Head of caudate nucleus (tissue), 42 donors: ENCODE results near the gene NRIP3.
"Not testable (repeated sequence)": the region's sequence is repeated elsewhere in the genome, so short reads cannot be mapped to it uniquely, and the experiment has no call there.

Experiments
- DNase-seq, 42 donors: peaks; one replicate each; pipeline versions ENCODE4 v3.0.0 to v3.0.0-alpha.2; 2020 to 2021; ENCODE audit warnings: mixed read lengths in 7 of 42
- intact Hi-C: fragments of 100-400 bp; cut with DNase I; formaldehyde crosslinking; loops from one replicate; pipeline ENCODE4 v1.15.0; 2022

The NRIP3 gene

DNA sequence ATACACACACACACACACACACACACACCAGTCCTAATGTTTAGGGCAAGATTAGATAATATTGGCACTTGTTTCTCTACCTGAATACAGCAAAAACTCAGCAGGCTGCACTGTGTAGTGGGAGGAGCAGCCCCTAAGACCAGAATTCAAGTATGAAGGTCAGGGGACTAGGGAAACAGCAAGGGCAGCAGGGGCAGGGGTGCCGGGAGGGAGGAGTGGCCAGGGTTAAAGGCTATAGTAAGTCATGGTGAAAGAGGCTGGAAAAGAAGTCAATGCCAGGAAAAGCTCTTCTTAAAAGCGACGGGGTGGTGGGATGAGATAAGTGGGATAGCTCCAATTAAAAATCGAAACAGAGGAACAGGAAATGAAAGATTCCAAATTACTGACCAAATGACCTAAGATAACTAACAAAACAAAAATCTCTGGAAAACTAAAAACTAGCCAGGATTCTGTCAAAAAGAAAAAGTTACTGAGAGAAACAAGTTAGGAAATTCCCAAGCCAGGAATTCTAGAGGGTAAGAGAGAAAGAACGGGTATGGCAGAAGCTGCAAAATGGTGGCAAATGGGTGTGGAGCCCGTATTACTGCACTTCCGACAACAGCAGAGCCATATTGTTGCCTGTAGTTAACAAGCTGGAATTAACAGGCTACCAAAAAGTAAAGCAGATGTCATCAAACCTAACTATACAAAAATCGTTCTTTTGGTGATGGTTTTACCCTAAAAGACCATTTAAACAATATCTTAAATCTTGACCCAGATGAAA lies 62.3 kb downstream of the NRIP3 start:
- intact Hi-C loops = no loop called here
- DNase-seq = no peak

DNA sequence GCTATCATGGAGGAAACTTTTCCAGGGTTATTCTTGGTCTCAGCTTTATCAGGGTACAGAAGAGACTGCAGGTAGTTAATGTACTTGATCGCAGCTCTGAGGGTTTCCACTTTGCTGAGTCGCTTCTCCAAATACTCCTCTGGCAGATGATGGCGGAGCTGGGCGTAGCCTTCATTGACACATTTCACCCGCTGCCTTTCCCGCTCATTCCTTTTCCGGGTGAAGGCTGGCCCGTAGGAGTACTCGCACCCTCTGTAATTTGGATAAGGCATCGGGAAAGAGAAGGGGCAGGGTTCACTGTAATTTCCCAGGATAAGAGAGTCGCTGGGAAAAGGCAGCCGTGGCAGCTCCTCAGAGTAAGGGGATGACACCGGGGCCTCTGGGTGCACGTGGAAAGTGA lies 66.1 kb downstream of the NRIP3 start:
- intact Hi-C loops = no loop called here
- DNase-seq = no peak

DNA sequence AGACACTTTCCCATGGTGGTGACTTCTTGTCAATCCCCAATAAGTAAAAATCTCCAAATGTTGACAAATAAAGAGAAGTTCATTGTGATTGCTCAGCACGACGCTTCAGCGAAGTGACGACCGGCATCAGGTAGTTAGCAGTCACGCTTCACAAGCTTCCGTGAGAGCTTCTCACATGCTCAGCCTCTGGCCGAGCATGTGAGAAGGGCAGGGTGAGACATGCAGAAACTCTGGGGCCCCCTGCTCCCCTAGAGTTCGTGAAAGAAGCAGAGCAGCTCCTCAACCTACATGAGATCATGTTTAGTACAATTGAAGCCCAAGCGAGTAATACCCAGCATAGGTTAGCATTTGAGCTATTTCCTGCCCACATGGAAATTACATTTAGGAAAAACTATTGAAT lies 66.6 kb downstream of the NRIP3 start:
- intact Hi-C loops = no loop called here
- no peak for DNase-seq

DNA sequence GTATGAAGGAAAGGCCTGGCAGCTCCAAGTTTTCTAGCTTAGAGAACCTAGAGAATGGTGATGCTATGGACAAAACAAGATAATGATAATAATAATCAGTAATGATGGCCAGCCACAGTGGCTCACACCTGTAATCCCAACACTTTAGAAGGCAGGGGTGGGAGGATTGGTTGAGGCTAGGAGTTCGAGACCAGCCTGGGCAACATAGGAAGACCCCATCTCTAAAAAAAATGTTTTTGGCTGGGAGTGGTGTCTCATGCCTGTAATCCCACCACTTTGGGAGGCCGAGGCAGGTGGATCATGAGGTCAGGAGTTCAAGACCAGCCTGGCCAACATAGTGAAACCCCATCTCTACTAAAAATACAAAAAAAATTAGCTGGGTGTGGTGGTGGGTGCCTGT lies 68.0 kb downstream of the NRIP3 start:
- intact Hi-C loops, DNase-seq: not testable (repeated sequence)

DNA sequence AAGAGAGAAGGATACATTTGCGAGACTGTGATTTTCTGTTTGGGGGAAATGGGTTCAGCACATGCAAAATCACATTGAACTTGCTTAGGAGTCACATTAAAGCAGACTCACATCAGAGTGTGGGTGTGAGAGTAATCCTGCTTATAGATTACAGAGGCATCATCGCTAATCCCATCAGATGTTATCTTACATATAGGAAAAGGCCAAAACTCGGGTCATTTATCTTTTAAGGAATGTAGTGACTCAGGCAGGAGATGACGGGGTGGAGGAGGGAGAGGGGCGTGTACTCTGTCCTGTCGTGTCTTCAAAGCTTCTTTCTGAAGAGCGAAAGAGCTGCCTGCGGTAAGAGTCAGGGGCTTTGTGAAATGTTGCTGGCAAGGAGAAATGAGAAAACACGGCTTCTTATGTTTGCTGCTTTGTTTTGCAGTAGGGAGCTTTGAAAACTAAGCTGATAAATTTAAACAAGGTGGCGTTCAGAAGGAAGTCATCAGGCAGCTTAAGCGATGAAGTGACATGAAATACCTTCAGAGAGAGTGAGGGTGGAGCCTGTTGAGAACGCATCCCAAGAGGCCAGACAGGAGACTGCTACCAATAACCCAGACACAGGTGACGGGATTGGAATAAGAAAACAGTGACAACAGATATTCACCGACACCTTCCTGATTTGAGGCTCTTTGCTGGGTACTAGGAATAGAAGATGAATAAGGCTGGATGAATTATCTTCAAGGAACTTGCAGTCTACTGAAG lies 68.9 kb downstream of the NRIP3 start:
- intact Hi-C loops = no loop called here
- DNase-seq = no peak

DNA sequence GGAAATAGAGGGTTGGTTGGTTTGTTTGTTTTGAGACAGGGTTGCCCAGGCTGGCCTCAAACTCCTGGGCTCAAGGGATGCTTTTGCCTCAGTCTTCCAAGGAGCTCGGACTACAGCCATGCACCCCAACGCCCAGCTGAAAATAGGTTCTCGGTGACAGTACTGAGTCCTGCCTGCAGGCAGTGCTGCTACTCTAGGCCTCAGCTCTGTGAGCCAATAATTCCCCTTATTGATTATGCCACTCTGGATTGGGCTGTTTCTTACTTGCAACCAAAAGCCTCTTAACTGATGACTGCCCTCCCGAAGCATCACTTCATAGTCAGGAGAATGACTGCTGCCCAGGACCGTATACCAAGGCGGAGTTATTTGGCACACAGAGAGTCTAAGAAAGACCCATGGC lies 69.9 kb downstream of the NRIP3 start:
- intact Hi-C loops = no loop called here
- DNase-seq = no peak

DNA sequence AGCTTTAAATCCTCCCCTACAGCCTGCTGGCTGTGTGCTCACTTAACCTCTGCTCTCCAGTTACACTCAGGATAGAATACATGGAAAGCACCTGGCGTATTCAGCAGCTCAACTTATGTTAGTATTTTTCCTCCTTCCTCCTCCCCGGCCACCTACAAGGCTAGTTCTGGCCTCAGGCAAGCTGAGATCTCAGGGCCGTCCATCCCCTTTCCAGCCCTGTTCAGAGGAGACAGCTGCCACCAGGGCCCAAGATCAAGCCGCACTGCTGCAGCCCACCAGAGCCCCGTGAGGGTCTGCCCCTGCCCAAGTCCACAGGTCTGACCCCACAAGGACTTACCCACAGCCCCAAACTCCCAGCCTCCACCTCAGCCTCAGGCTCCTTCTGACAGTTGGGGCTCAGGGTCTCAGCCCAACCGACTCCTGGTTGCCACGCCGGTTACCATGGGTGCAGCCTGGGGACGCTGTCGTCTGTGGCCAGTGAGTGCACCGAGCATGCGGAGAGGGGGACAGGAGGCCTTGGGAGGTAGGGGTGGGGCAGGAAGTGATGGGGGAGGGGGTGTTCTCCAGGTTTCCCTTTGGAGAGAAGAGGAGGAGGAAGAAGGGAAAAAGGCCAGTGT lies 71.1 kb downstream of the NRIP3 start, which contains the start of gene C11orf16:
TSS of gene C11orf16 (minus strand) at position 384 of the 617 bp plus-strand sequence. CDS start 639 bp downstream, outside the sequence.
- no peak for DNase-seq
- intact Hi-C loops = no loop called here
